IMR-90 (cell line): ENCODE data around the gene MYT1. TPM values are rescaled to one million over a fixed set of nuclear protein-coding genes. Genes with fewer than 3 reads are reported as not detected.

Source experiments
- ATAC-seq: fragments of 200-7000 bp; cut with Tn5 transposase; 2 replicates; pipeline ENCODE4 v1.9.1; 2020; ENCODE audit warnings: low read depth, mild to moderate bottlenecking, moderate library complexity
- BruUV-seq: library from RNA; stranded (reverse); fragments of 400-500 nt; replicated peaks from 2 replicates; lab custom pipeline; 2021; lab: Mats Ljungman, UMichigan
- CTCF ChIA-PET: fragments of 300-600 bp; formaldehyde crosslinking; extraction: SDS; loops from one replicate; lab custom pipeline; 2021; ENCODE audit warnings: antibody characterized with exemption; lab: Yijun Ruan, JAX
- POLR2A ChIA-PET: fragments of 300-600 bp; sonication (Branson Sonifier 250); formaldehyde crosslinking; loops from one replicate; lab custom pipeline; 2022; ENCODE audit warnings: antibody characterized with exemption; ENCODE audit not compliant: unreplicated experiment; lab: Charles Lee
- DNase-seq: peaks from one replicate; pipeline ENCODE4 v3.0.0; 2013
- H2AFZ ChIP-seq: replicated peaks from 2 replicates; pipeline ENCODE3; 2013; ENCODE audit warnings: low read length, mild to moderate bottlenecking; ENCODE audit not compliant: poor library complexity
- H2AK5ac ChIP-seq: 2 replicates; pipeline ENCODE4 v1.6.1; 2013; ENCODE audit warnings: low read depth, low read length, inconsistent platforms
- H2AK9ac ChIP-seq: replicated peaks from 2 replicates; pipeline ENCODE3; 2013; ENCODE audit warnings: mild to moderate bottlenecking, low read depth, low read length, moderate library complexity; ENCODE audit not compliant: poor library complexity
- H2BK120ac ChIP-seq: 2 replicates; pipeline ENCODE4 v1.6.1; 2013; ENCODE audit warnings: low read depth, low read length, inconsistent platforms
- H2BK15ac ChIP-seq: 3 replicates; pipeline ENCODE4 v1.6.1; 2013; ENCODE audit warnings: low read depth, low read length, inconsistent platforms
- H2BK20ac ChIP-seq: 2 replicates; pipeline ENCODE4 v1.6.1; 2013; ENCODE audit warnings: low read depth, mild to moderate bottlenecking, inconsistent platforms, low read length, moderate library complexity
- H2BK5ac ChIP-seq: 2 replicates; pipeline ENCODE4 v1.6.1; 2013; ENCODE audit warnings: mild to moderate bottlenecking, low read depth, low read length, inconsistent platforms; ENCODE audit not compliant: poor library complexity, severe bottlenecking
- H3K14ac ChIP-seq: replicated peaks from 2 replicates; pipeline ENCODE4 v1.6.1; 2013; ENCODE audit warnings: low read depth, low read length, inconsistent platforms
- H3K18ac ChIP-seq: 2 replicates; pipeline ENCODE4 v1.6.1; 2013; ENCODE audit warnings: low read depth, low read length, control low read depth
- H3K23ac ChIP-seq: 2 replicates; pipeline ENCODE4 v1.6.1; 2013; ENCODE audit warnings: low read depth, low read length, inconsistent platforms
- H3K27ac ChIP-seq: 2 replicates; pipeline ENCODE4 v1.5.1; 2013; ENCODE audit warnings: mild to moderate bottlenecking, control low read depth, low read length; ENCODE audit not compliant: insufficient read depth
- H3K27me3 ChIP-seq: 2 replicates; pipeline ENCODE4 v1.6.1; 2013; ENCODE audit warnings: low read length; ENCODE audit not compliant: control insufficient read depth, insufficient read depth
- H3K36me3 ChIP-seq: 2 replicates; pipeline ENCODE4 v1.6.1; 2013; ENCODE audit warnings: low read length, mixed read lengths; ENCODE audit not compliant: control insufficient read depth, insufficient read depth
- H3K4ac ChIP-seq: 2 replicates; pipeline ENCODE4 v1.6.1; 2013; ENCODE audit warnings: low read depth, low read length, inconsistent platforms
- H3K4me1 ChIP-seq: 2 replicates; pipeline ENCODE4 v1.6.1; 2013; ENCODE audit warnings: low read length, mixed read lengths; ENCODE audit not compliant: control insufficient read depth, insufficient read depth
- H3K4me2 ChIP-seq: 2 replicates; pipeline ENCODE4 v1.6.1; 2013; ENCODE audit warnings: low read depth, mild to moderate bottlenecking, control low read depth, low read length, moderate library complexity
- H3K4me3 ChIP-seq: 2 replicates; pipeline ENCODE4 v1.5.1; 2013; ENCODE audit warnings: low read depth, mild to moderate bottlenecking, control low read depth, low read length, moderate library complexity; ENCODE audit not compliant: insufficient read depth
- H3K56ac ChIP-seq: 2 replicates; pipeline ENCODE4 v1.6.1; 2013; ENCODE audit warnings: low read length, inconsistent platforms; ENCODE audit not compliant: insufficient read depth; ENCODE audit errors: extremely low read depth
- H3K79me1 ChIP-seq, 2 experiments: 2 replicates each; pipeline ENCODE4 v1.6.1; 2013; ENCODE audit warnings: low read length in 2 of 2, inconsistent platforms in 1 of 2, low read depth in 1 of 2
- H3K9ac ChIP-seq: 2 replicates; pipeline ENCODE4 v1.6.1; 2013; ENCODE audit warnings: low read depth, low read length, control low read depth
- H3K9me1 ChIP-seq: 2 replicates; pipeline ENCODE4 v1.6.1; 2013; ENCODE audit warnings: low read length, inconsistent platforms; ENCODE audit not compliant: insufficient read depth
- H3K9me3 ChIP-seq: 2 replicates; pipeline ENCODE4 v1.6.1; 2013; ENCODE audit warnings: low read length; ENCODE audit not compliant: control insufficient read depth, insufficient read depth
- H4K20me1 ChIP-seq: 2 replicates; pipeline ENCODE4 v1.6.1; 2013; ENCODE audit warnings: low read length, inconsistent platforms; ENCODE audit not compliant: insufficient read depth
- H4K5ac ChIP-seq: 2 replicates; pipeline ENCODE4 v1.6.1; 2013; ENCODE audit warnings: mild to moderate bottlenecking, low read depth, low read length, control low read depth
- H4K8ac ChIP-seq, 2 experiments: 2 replicates each; pipeline ENCODE4 v1.6.1; 2013; ENCODE audit warnings: low read depth in 2 of 2, low read length in 2 of 2, control low read depth in 1 of 2, inconsistent platforms in 1 of 2
- H4K91ac ChIP-seq: 2 replicates; pipeline ENCODE4 v1.6.1; 2013; ENCODE audit warnings: low read depth, low read length, inconsistent platforms; ENCODE audit not compliant: insufficient read depth
- BHLHE40 ChIP-seq: fragments of 150-350 bp; IDR thresholded peaks from 2 replicates; pipeline ENCODE4 v1.6.1; 2016; ENCODE audit warnings: mild to moderate bottlenecking, low read depth, low read length
- CEBPB ChIP-seq: IDR thresholded peaks from 2 replicates; pipeline ENCODE4 v1.6.1; 2012; ENCODE audit warnings: low read depth, low read length, improper control_type of control experiment
- CHD1 ChIP-seq: IDR thresholded peaks from 2 replicates; pipeline ENCODE4 v1.6.1; 2012; ENCODE audit warnings: low read depth, low read length, improper control_type of control experiment
- FOS ChIP-seq: fragments of 150-350 bp; IDR thresholded peaks from 2 replicates; pipeline ENCODE4 v1.6.1; 2016; ENCODE audit warnings: low read depth, low read length
- MAFK ChIP-seq: IDR thresholded peaks from 2 replicates; pipeline ENCODE4 v1.6.1; 2012; ENCODE audit warnings: low read depth, low read length, improper control_type of control experiment
- MAZ ChIP-seq: IDR thresholded peaks from 2 replicates; pipeline ENCODE4 v1.6.1; 2012; ENCODE audit warnings: low read depth, mild to moderate bottlenecking, low read length, improper control_type of control experiment, moderate library complexity, borderline replicate concordance
- MXI1 ChIP-seq: IDR thresholded peaks from 2 replicates; pipeline ENCODE4 v1.6.1; 2012; ENCODE audit warnings: low read depth, mild to moderate bottlenecking, low read length, moderate library complexity, borderline replicate concordance
- NFE2L2 ChIP-seq: fragments of 150-350 bp; IDR thresholded peaks from 2 replicates; pipeline ENCODE4 v1.6.1; 2016; ENCODE audit warnings: low read depth, mild to moderate bottlenecking, low read length
- POLR2A ChIP-seq: IDR thresholded peaks from 2 replicates; pipeline ENCODE4 v1.6.1; 2012; ENCODE audit warnings: mild to moderate bottlenecking, low read depth, low read length
- RAD21 ChIP-seq: IDR thresholded peaks from 2 replicates; pipeline ENCODE4 v1.6.1; 2012; ENCODE audit warnings: low read length, improper control_type of control experiment
- RCOR1 ChIP-seq: IDR thresholded peaks from 2 replicates; pipeline ENCODE4 v1.6.1; 2012; ENCODE audit warnings: mild to moderate bottlenecking, low read length, improper control_type of control experiment; ENCODE audit not compliant: insufficient replicate concordance
- RFX5 ChIP-seq: IDR thresholded peaks from 2 replicates; pipeline ENCODE4 v1.8.0; 2012; ENCODE audit warnings: low read depth, mild to moderate bottlenecking, low read length, moderate library complexity
- SMC3 ChIP-seq: fragments of 150-350 bp; IDR thresholded peaks from 2 replicates; pipeline ENCODE4 v1.6.1; 2016; ENCODE audit warnings: low read depth, mild to moderate bottlenecking, antibody characterized with exemption, low read length, moderate library complexity
- WGBS, 2 experiments: methylation state at CpG; one replicate each; pipeline versions ENCODE4 v1.1.5 to v1.1.7; 2013; ENCODE audit warnings: missing lambda C conversion rate in 2 of 2; ENCODE audit not compliant: insufficient read length in 1 of 2; ENCODE audit errors: extremely low coverage in 2 of 2; 5-methylcytosine and 5-hydroxymethylcytosine counted together
- dilution Hi-C: fragments of 300-500 bp; cut with HindIII; formaldehyde crosslinking; loops from one replicate; pipeline ENCODE4 v1.14.3; 2018; ENCODE audit warnings: low sequenced_read_pairs; ENCODE audit not compliant: unreplicated experiment
- in situ Hi-C: fragments of 300-500 bp; cut with MboI; formaldehyde crosslinking; loops from 3 replicates; pipeline ENCODE4 v1.14.3; 2019; ENCODE audit warnings: low sequenced_read_pairs, inconsistent platforms, mixed read lengths
- intact Hi-C: fragments of 100-400 bp; cut with micrococcal nuclease; formaldehyde crosslinking; loops from 2 replicates; pipeline ENCODE4 v1.10.0; 2022
- polyA plus RNA-seq, 3 experiments: library from polyadenylated mRNA; depleted of rRNA; stranded (reverse); fragments of >200 nt; gene quantifications; 2 replicates each; pipeline ENCODE4 v1.2.3, GENCODE V29; 2012; ENCODE audit warnings: low replicate concordance in 1 of 3
- total RNA-seq: library from RNA; depleted of rRNA; stranded (reverse); fragments of >200 nt; gene quantifications from 2 replicates; pipeline ENCODE4 v1.2.3, GENCODE V29; 2012
- TF ChIP-seq, protein P1 (sequence below): fragments of 150-350 bp; IDR thresholded peaks from 2 replicates; pipeline ENCODE4 v1.6.1; 2016; ENCODE audit warnings: low read depth, mild to moderate bottlenecking, low read length, moderate library complexity, borderline replicate concordance
- TF ChIP-seq, protein P2 (sequence below): conservative IDR thresholded peaks from 2 replicates; pipeline ENCODE4 v1.5.1; 2012; ENCODE audit warnings: mild to moderate bottlenecking, low read depth, low read length, improper control_type of control experiment
- TF ChIP-seq, protein P3 (sequence below): fragments of 150-350 bp; IDR thresholded peaks from 2 replicates; pipeline ENCODE4 v1.6.1; 2017; ENCODE audit warnings: mild to moderate bottlenecking, antibody characterized with exemption, low read length, low read depth

The MYT1 gene
- total and polyA plus RNA-seq, 2 of the 4 experiments (the other 2 are of a cell fraction) = not detected

DNA sequence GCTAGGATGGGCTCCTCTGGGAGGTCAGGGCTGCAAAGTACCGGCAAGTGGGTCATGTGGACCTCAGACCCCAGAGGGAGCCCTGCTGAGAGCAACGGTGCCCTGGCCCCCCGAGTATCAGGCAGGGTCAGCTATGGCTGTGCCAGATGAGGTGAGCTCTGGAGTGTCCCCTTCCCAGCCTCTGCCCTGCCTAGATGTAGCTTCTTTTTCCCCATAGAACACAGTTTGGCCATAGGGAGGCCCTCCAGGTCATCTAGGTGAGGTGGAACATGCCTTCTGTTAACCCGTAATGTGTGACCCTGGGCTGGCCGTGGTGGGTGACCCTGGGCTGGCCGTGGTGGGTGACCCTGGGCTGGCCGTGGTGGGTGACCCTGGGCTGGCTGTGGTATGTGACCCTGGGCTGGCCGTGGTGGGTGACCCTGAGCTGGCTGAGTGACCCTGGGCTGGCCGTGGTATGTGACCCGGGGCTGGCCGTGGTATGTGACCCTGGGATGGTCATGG, 70.1 kb downstream of the MYT1 start:
- intact Hi-C loops (no loop called here), in situ Hi-C loops (no loop called here), dilution Hi-C loops (no loop called here)
- H3K9ac ChIP-seq = no peak overlapping the region
- no peak overlapping the region for H3K18ac ChIP-seq
- H3K4me3 ChIP-seq = no peak overlapping the region
- no peak overlapping the region for H3K23ac ChIP-seq
- ChIA-PET CTCF (no interaction called here), POLR2A (no interaction called here)
- no peak for DNase-seq
- H2BK20ac ChIP-seq = no peak overlapping the region
- no peak overlapping the region for H2BK5ac ChIP-seq
- no peak for ATAC-seq
- BruUV-seq = no TSS peak
- no peak overlapping the region for H2AK5ac ChIP-seq
- no peaks in the 10 kb centered on the region for H3K9me1 ChIP-seq
- H2AFZ ChIP-seq = no peak overlapping the region
- H3K14ac ChIP-seq = no peak overlapping the region
- no peaks in the 10 kb centered on the region for H3K36me3 ChIP-seq
- 100% methylated on average over 1 of the region's 11 CpGs; no CpG with 5 or more reads in 1 of the 2 experiments for WGBS, 2 experiments
- no peak overlapping the region for H2BK120ac ChIP-seq
- no peak overlapping the region for H3K27ac ChIP-seq
- no peak overlapping the region for H4K5ac ChIP-seq
- H4K91ac ChIP-seq = no peak overlapping the region
- no peak overlapping the region for H3K4ac ChIP-seq
- H3K9me3 ChIP-seq = no peaks in the 10 kb centered on the region
- H2AK9ac ChIP-seq = no peak overlapping the region
- H3K79me1 ChIP-seq = no peaks in the 10 kb centered on the region
- H2BK15ac ChIP-seq = no peak overlapping the region
- no peaks in the 10 kb centered on the region for H4K20me1 ChIP-seq
- H3K27me3 ChIP-seq = peaks cover 9% of the 10 kb centered on the region; the same call in 1 of the 2 replicates
- no peak for TF ChIP-seq FOS
- no peak for TF ChIP-seq MAZ
- no peak for TF ChIP-seq CEBPB
- TF ChIP-seq, protein P1, sequence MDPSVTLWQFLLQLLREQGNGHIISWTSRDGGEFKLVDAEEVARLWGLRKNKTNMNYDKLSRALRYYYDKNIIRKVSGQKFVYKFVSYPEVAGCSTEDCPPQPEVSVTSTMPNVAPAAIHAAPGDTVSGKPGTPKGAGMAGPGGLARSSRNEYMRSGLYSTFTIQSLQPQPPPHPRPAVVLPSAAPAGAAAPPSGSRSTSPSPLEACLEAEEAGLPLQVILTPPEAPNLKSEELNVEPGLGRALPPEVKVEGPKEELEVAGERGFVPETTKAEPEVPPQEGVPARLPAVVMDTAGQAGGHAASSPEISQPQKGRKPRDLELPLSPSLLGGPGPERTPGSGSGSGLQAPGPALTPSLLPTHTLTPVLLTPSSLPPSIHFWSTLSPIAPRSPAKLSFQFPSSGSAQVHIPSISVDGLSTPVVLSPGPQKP = no peak
- TF ChIP-seq MXI1 = no peak
- TF ChIP-seq NFE2L2 = no peak
- no peak for TF ChIP-seq CHD1
- no peak for TF ChIP-seq POLR2A
- TF ChIP-seq RCOR1 = no peak
- TF ChIP-seq SMC3 = no peak
- TF ChIP-seq RFX5 = no peak
- TF ChIP-seq RAD21 = no peak
- TF ChIP-seq MAFK = no peak
- TF ChIP-seq BHLHE40 = no peak
- TF ChIP-seq, protein P2, sequence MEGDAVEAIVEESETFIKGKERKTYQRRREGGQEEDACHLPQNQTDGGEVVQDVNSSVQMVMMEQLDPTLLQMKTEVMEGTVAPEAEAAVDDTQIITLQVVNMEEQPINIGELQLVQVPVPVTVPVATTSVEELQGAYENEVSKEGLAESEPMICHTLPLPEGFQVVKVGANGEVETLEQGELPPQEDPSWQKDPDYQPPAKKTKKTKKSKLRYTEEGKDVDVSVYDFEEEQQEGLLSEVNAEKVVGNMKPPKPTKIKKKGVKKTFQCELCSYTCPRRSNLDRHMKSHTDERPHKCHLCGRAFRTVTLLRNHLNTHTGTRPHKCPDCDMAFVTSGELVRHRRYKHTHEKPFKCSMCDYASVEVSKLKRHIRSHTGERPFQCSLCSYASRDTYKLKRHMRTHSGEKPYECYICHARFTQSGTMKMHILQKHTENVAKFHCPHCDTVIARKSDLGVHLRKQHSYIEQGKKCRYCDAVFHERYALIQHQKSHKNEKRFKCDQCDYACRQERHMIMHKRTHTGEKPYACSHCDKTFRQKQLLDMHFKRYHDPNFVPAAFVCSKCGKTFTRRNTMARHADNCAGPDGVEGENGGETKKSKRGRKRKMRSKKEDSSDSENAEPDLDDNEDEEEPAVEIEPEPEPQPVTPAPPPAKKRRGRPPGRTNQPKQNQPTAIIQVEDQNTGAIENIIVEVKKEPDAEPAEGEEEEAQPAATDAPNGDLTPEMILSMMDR = no peak
- TF ChIP-seq, protein P3, sequence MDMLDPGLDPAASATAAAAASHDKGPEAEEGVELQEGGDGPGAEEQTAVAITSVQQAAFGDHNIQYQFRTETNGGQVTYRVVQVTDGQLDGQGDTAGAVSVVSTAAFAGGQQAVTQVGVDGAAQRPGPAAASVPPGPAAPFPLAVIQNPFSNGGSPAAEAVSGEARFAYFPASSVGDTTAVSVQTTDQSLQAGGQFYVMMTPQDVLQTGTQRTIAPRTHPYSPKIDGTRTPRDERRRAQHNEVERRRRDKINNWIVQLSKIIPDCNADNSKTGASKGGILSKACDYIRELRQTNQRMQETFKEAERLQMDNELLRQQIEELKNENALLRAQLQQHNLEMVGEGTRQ = no peak
- no peaks in the 10 kb centered on the region for H3K4me1 ChIP-seq
- H4K8ac ChIP-seq = no peak overlapping the region
- H3K56ac ChIP-seq = no peak overlapping the region
- no peak overlapping the region for H3K4me2 ChIP-seq
